Keratinocyte (primary cell): ENCODE data around the gene EPOP. TPM values are rescaled to one million over a fixed set of nuclear protein-coding genes. Genes with fewer than 3 reads are reported as not detected.

Experiments used
- DNase-seq: peaks from one replicate; pipeline ENCODE4 v3.0.0-alpha.2; 2011; ENCODE audit warnings: low read depth, missing footprints, low spot score
- FAIRE-seq: peaks from 2 replicates; lab custom pipeline; 2011; peaks lifted over from hg19 to GRCh38; lab: Jason Lieb, UNC
- H2AFZ ChIP-seq: 2 replicates; pipeline ENCODE4 v1.6.0; 2012; ENCODE audit warnings: low read length, control low read depth, inconsistent platforms; ENCODE audit not compliant: control insufficient read depth
- H3K27ac ChIP-seq: 2 replicates; pipeline ENCODE4 v1.5.1; 2011; ENCODE audit warnings: low read length; ENCODE audit not compliant: control insufficient read depth, insufficient read depth
- H3K27me3 ChIP-seq: 3 replicates; pipeline ENCODE4 v1.6.0; 2011; ENCODE audit warnings: low read length; ENCODE audit not compliant: control insufficient read depth, insufficient read depth; ENCODE audit errors: extremely low read depth
- H3K36me3 ChIP-seq, 2 experiments: 2 replicates in 1 of 2; 3 replicates in 1 of 2; pipeline ENCODE4 v1.5.1; 2011; ENCODE audit warnings: low read length in 2 of 2, mild to moderate bottlenecking in 1 of 2; ENCODE audit not compliant: control insufficient read depth in 2 of 2, insufficient read depth in 2 of 2; ENCODE audit errors: extremely low read depth in 1 of 2
- H3K4me1 ChIP-seq: 3 replicates; pipeline ENCODE4 v1.5.1; 2011; ENCODE audit warnings: low read length; ENCODE audit not compliant: control insufficient read depth, insufficient read depth; ENCODE audit errors: extremely low read depth
- H3K4me2 ChIP-seq: 3 replicates; pipeline ENCODE4 v1.6.0; 2011; ENCODE audit warnings: low read depth, low read length; ENCODE audit not compliant: control insufficient read depth, insufficient read depth; ENCODE audit errors: extremely low read depth
- H3K4me3 ChIP-seq, 3 experiments: fragments of 200-600 bp in 1 of 3; sonication (generic) in 1 of 3; 2 replicates in 2 of 3; 3 replicates in 1 of 3; pipeline ENCODE4 v1.5.1; 2011 to 2016; ENCODE audit warnings: low read length in 3 of 3, mild to moderate bottlenecking in 3 of 3, control low read depth in 2 of 3, inconsistent platforms in 1 of 3, low read depth in 1 of 3, mixed read lengths in 1 of 3, mixed run types in 1 of 3, moderate library complexity in 1 of 3; ENCODE audit not compliant: control insufficient read depth in 2 of 3, insufficient read depth in 2 of 3; ENCODE audit errors: extremely low read depth in 1 of 3
- H3K79me2 ChIP-seq: 2 replicates; pipeline ENCODE4 v1.6.0; 2012; ENCODE audit warnings: low read length; ENCODE audit not compliant: control insufficient read depth, insufficient read depth
- H3K9ac ChIP-seq: 3 replicates; pipeline ENCODE4 v1.6.0; 2011; ENCODE audit warnings: low read length; ENCODE audit not compliant: control insufficient read depth, insufficient read depth; ENCODE audit errors: extremely low read depth
- H3K9me1 ChIP-seq: 3 replicates; pipeline ENCODE4 v1.6.0; 2011; ENCODE audit warnings: low read length; ENCODE audit not compliant: control insufficient read depth, insufficient read depth; ENCODE audit errors: extremely low read depth
- H3K9me3 ChIP-seq: 2 replicates; pipeline ENCODE4 v1.5.1; 2012; ENCODE audit warnings: low read depth, low read length; ENCODE audit not compliant: control insufficient read depth
- H4K20me1 ChIP-seq: 3 replicates; pipeline ENCODE4 v1.6.0; 2011; ENCODE audit warnings: low read length; ENCODE audit not compliant: control insufficient read depth, insufficient read depth; ENCODE audit errors: extremely low read depth
- CTCF ChIP-seq, 3 experiments: IDR thresholded peaks in 1 of 3; conservative IDR thresholded peaks in 1 of 3; optimal IDR thresholded peaks in 1 of 3; 2 replicates in 2 of 3; 3 replicates in 1 of 3; pipeline versions ENCODE3 to v1.5.1; 2011; ENCODE audit warnings: low read length in 3 of 3, mild to moderate bottlenecking in 3 of 3, moderate library complexity in 2 of 3, control low read depth in 1 of 3, inconsistent platforms in 1 of 3; ENCODE audit not compliant: insufficient read depth in 2 of 3; ENCODE audit errors: extremely low read depth in 1 of 3
- EZH2 ChIP-seq: IDR thresholded peaks from one replicate; pipeline ENCODE4 v1.6.1; 2012; ENCODE audit warnings: inconsistent platforms, mild to moderate bottlenecking, low read length, moderate library complexity
- dilution Hi-C: fragments of 300-500 bp; cut with MboI; formaldehyde crosslinking; loops from one replicate; pipeline ENCODE4 v1.7.0; 2020; ENCODE audit warnings: low sequenced_read_pairs; ENCODE audit not compliant: extremely low pct_ligation_motif_present
- polyA plus RNA-seq, 5 experiments: library from polyadenylated mRNA; depleted of rRNA in 3 of 5; stranded (reverse) in 3 of 5; stranded (forward) in 1 of 5; unstranded in 1 of 5; fragments of >200 nt; gene quantifications; 1 replicate in 1 of 5; 2 replicates in 3 of 5; 3 replicates in 1 of 5; pipeline versions ENCODE4 v1.2.1 to v1.2.3, GENCODE V29; 2011 to 2012; ENCODE audit warnings: missing spikeins in 2 of 5, low read depth in 1 of 5, low replicate concordance in 1 of 5

EPOP gene
- polyA plus RNA-seq, 1 donor (not counting 4 experiments of a cell fraction or from before 2014, with no cell fraction given), result 3.2 TPM

- no peak overlapping the region for H3K27ac ChIP-seq
- H3K9me3 ChIP-seq, result no peaks in the 10 kb centered on the region
- no peak overlapping the region for H3K9ac ChIP-seq
- dilution Hi-C loops, result no loop called here
- DNase-seq (no peak), FAIRE-seq (no peak)
- no peak overlapping the region for H2AFZ ChIP-seq
- no peak for TF ChIP-seq EZH2
- TF ChIP-seq CTCF (optimal IDR thresholded peaks at IDR 0.05 in 1 of 3, IDR thresholded peaks at IDR 0.05 in 1 of 3, conservative IDR thresholded peaks at IDR 0.05 in 1 of 3; ENCODE audit: extremely low read depth in 1 of 3, insufficient read depth in 2 of 3, low read length in 3 of 3), result no peak
- no peak overlapping the region for H3K4me2 ChIP-seq
- H3K4me3 ChIP-seq, result no peak overlapping the region
- H3K36me3 ChIP-seq, result no peaks in the 10 kb centered on the region
- H4K20me1 ChIP-seq, result no peaks in the 10 kb centered on the region
- H3K9me1 ChIP-seq, result no peaks in the 10 kb centered on the region
- peaks cover 3% of the 10 kb centered on the region for H3K27me3 ChIP-seq
- H3K79me2 ChIP-seq, result no peaks in the 10 kb centered on the region
- no peaks in the 10 kb centered on the region for H3K4me1 ChIP-seq
Observed at GRCh38 chr17:38690386-38690785, 15.6 kb upstream of the EPOP start.

DNA sequence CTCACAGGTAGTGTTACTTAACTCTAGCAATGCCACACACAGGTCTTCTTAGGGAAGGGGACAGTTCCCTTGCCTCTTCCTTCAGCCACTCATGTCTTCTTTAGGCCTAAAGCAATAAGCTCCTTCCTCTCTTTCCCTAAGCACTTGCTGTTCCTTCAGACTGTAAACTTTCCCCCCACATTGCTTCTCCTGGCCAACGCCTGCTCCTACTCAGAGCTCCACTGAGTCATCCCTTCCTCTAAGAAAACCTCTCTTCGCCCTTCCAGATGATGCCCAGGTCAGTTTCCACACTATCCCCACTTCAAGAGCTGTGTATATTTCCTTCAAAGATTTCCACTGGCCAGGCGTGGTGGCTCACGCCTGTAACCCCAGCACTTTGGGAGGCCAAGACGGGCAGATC lies 12.5 kb upstream of the EPOP start:
- DNase-seq, result no peak
- H3K4me1 ChIP-seq, result no peaks in the 10 kb centered on the region
- no peaks in the 10 kb centered on the region for H3K9me1 ChIP-seq
- no peak for TF ChIP-seq CTCF (optimal IDR thresholded peaks at IDR 0.05 in 1 of 3, IDR thresholded peaks at IDR 0.05 in 1 of 3, conservative IDR thresholded peaks at IDR 0.05 in 1 of 3; ENCODE audit: extremely low read depth in 1 of 3, insufficient read depth in 2 of 3, low read length in 3 of 3)
- TF ChIP-seq EZH2, result no peak
- no peak overlapping the region for H3K4me3 ChIP-seq
- H3K9me3 ChIP-seq, result no peaks in the 10 kb centered on the region
- H3K27ac ChIP-seq, result no peak overlapping the region
- H2AFZ ChIP-seq, result no peak overlapping the region
- H3K36me3 ChIP-seq, result no peaks in the 10 kb centered on the region
- H3K9ac ChIP-seq, result no peak overlapping the region
- H3K4me2 ChIP-seq, result no peak overlapping the region
- dilution Hi-C loops, result no loop called here
- H4K20me1 ChIP-seq, result no peaks in the 10 kb centered on the region
- H3K79me2 ChIP-seq, result no peaks in the 10 kb centered on the region
- peaks cover 8% of the 10 kb centered on the region for H3K27me3 ChIP-seq
- no peak for FAIRE-seq
